Left ventricle myocardium inferior (tissue), 1 donor: ENCODE measurements around the gene SYNGR3. TPM values are rescaled to one million over a fixed set of nuclear protein-coding genes. Genes with fewer than 3 reads are reported as not detected.
A peak's percentile ranks its signal among the peaks of the same experiment; 100 is the strongest.

Source experiments
- DNase-seq: peaks from one replicate; pipeline ENCODE4 v3.0.0-alpha.2; 2020
- H3K27ac ChIP-seq: fragments of 200-600 bp; replicated peaks from 2 replicates; pipeline ENCODE4 v1.8.0; 2021
- H3K27me3 ChIP-seq: fragments of 200-600 bp; 2 replicates; pipeline ENCODE4 v1.8.0; 2021; ENCODE audit warnings: low read depth
- H3K36me3 ChIP-seq: fragments of 200-600 bp; 2 replicates; pipeline ENCODE4 v1.8.0; 2021
- H3K4me1 ChIP-seq: fragments of 200-600 bp; 2 replicates; pipeline ENCODE4 v1.8.0; 2021
- H3K4me3 ChIP-seq: fragments of 200-600 bp; 2 replicates; pipeline ENCODE4 v1.8.0; 2021; ENCODE audit warnings: mild to moderate bottlenecking, moderate library complexity
- H3K9me3 ChIP-seq: fragments of 200-600 bp; replicated peaks from 2 replicates; pipeline ENCODE4 v1.8.0; 2021
- CTCF ChIP-seq: fragments of 200-600 bp; IDR thresholded peaks from 2 replicates; pipeline ENCODE4 v1.8.0; 2021; ENCODE audit warnings: antibody characterized with exemption, mild to moderate bottlenecking, borderline replicate concordance
- intact Hi-C: fragments of 100-400 bp; cut with micrococcal nuclease; formaldehyde crosslinking; loops from one replicate; pipeline ENCODE4 v1.11.0; 2022
- total RNA-seq: library from RNA; stranded (reverse); fragmentation: NEBNext Ultra II Directional; extraction: Animal tissue kit (Norgen Biotek cat#: 25700); gene quantifications from one replicate; pipeline ENCODE4 v1.2.1, GENCODE V29; 2021
- donor health status: DM: no; HTN: yes; CAD: no; lungs with severe emphysema.

The SYNGR3 gene
- total RNA-seq, 1 donor from 2014 or later = 0.38 TPM

- DNase-seq = no peak
- Histone ChIP-seq H3K27me3 (no peaks in the 10 kb centered on the region), H3K9me3 (no peaks in the 10 kb centered on the region), H3K36me3 (peaks cover 28% of the 10 kb centered on the region), H3K4me3 (peak overlapping the region; percentile 94), H3K4me1 (peaks cover 63% of the 10 kb centered on the region), H3K27ac (peak overlapping the region; percentile 97)
- intact Hi-C loops = no loop called here
- TF ChIP-seq CTCF = no peak
These were observed 25.8 kb upstream of the SYNGR3 start for GRCh38 chr16:1963806-1964505.

DNA sequence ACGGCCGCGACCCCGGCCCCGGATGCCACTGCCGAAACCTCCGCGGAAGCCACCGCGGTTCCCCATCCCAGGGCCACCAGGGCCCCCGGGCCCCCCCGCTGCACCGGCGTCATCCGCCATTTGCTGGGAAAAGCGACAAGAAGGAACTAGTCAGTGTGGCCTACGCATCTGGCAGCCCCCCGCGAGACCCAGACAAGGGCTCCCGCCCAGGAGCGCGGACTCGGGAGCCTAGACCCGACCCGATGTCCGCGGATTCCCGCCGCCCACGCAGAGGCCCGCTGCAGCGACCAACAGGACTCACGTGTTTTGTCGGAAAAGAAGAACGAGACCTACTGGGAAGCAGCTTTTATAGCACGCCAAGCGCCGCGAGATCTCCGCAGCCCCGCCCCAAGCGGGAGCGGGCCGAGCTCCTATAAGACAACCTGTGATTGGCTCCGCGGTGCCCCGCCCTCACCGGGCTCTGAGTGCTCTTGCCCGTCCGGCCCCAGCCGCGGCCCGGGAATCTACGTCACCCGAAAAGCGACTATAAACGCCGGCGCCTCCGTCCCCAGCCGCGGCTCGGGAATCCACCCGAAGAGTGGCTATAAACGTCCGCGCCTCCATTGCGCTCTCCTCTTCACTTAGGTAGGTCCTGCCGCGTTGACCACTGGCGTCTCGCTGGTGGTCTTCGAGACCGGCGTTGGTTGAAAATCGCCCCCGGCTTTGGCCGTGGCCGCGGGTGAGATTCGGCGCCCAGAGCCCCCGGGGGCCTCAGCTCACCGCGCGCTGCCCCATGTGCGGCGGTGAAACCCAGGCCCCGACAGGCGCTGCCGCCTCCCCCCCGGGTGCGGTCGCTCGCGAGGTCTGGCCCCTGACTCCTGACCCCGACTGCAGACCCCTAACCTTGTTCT, 25.0 kb upstream of the SYNGR3 start, which contains the start of gene RPS2:
Gene RPS2 (minus strand): TSS at position 321 of the 890 bp plus-strand sequence. CDS start 201 bp downstream, at position 120.
- TF ChIP-seq CTCF = no peak
- H3K9me3 ChIP-seq = no peaks in the 10 kb centered on the region
- peaks cover 57% of the 10 kb centered on the region for H3K4me1 ChIP-seq
- intact Hi-C loops = no loop called here
- H3K27ac ChIP-seq = peak within 1 kb of the TSS; percentile 97
- peak within 1 kb of the TSS; percentile 94 for H3K4me3 ChIP-seq
- peak; percentile 100 for DNase-seq
- peaks cover 28% of the 10 kb centered on the region for H3K36me3 ChIP-seq
- H3K27me3 ChIP-seq = no peaks in the 10 kb centered on the region

- intact Hi-C loops = no loop called here
- no peak for TF ChIP-seq CTCF
- DNase-seq = peak; percentile 21
- Histone ChIP-seq H3K4me1 (peaks cover 52% of the 10 kb centered on the region), H3K27me3 (no peaks in the 10 kb centered on the region), H3K36me3 (peaks cover 28% of the 10 kb centered on the region), H3K9me3 (no peaks in the 10 kb centered on the region), H3K27ac (peak overlapping the region; percentile 97), H3K4me3 (peak overlapping the region; percentile 94)
These were observed 24.3 kb upstream of the SYNGR3 start for GRCh38 chr16:1965396-1966001.

GRCh38 chr16:1966460-1966859, 23.3 kb upstream of the SYNGR3 start, which contains the start of gene RNF151:
RNF151 (plus strand) TSS chr16:1966856; CDS start chr16:1966882, 26 bp downstream.
- TF ChIP-seq CTCF = no peak
- H3K36me3 ChIP-seq = peaks cover 23% of the 10 kb centered on the region
- peak; percentile 12 for DNase-seq
- H3K4me1 ChIP-seq = peaks cover 52% of the 10 kb centered on the region
- peak within 1 kb of the TSS; percentile 94 for H3K4me3 ChIP-seq
- no peaks in the 10 kb centered on the region for H3K27me3 ChIP-seq
- intact Hi-C loops = no loop called here
- no peaks in the 10 kb centered on the region for H3K9me3 ChIP-seq
- H3K27ac ChIP-seq = peak within 1 kb of the TSS; percentile 97

DNA sequence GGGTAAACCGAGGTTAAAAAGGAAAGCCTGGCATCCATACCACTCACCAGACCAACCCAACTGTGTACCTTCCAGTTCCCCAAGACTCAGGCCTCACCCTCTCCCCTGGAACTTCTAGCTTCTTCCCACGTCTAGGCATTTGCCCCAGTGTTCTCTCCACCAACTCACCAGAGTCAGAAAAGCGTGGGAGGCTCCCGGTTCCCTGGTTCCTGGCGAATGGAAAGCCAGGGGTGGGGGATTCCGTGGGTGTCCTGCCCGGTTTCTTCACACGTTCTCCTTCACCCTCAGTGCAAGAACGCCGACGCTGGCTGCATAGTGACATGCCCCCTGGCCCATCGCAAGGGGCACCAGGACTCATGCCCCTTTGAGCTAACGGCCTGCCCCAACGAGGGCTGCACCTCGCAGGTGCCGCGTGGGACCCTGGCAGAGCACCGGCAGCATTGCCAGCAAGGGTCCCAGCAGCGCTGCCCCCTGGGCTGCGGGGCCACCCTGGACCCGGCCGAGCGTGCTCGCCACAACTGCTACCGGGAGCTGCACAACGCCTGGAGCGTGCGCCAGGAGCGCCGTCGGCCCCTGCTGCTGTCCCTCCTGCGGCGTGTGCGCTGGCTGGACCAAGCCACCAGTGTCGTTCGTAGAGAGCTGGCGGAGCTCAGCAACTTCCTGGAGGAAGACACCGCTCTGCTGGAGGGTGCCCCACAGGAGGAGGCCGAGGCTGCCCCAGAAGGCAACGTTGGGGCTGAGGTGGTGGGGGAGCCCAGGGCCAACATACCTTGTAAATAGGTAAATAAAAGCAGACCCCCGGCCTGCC, 21.4 kb upstream of the SYNGR3 start:
- TF ChIP-seq CTCF = no peak
- Histone ChIP-seq H3K36me3 (peaks cover 4% of the 10 kb centered on the region), H3K4me1 (peaks cover 56% of the 10 kb centered on the region), H3K4me3 (no peak overlapping the region), H3K9me3 (no peaks in the 10 kb centered on the region), H3K27me3 (no peaks in the 10 kb centered on the region), H3K27ac (no peak overlapping the region)
- peak; percentile 13 for DNase-seq
- intact Hi-C loops = no loop called here
